WTC11 (cell line): ENCODE measurements around the gene DYNLL1.

Source experiments
- ATF1 ChIP-seq: sonication (generic); formaldehyde crosslinking; IDR thresholded peaks from 2 replicates; pipeline ENCODE4 v1.8.1; 2023; ENCODE audit warnings: mild to moderate bottlenecking, moderate library complexity, missing genetic modification reagents
- TF ChIP-seq, protein P1 (sequence below): sonication (generic); formaldehyde crosslinking; IDR thresholded peaks from 2 replicates; pipeline ENCODE4 v1.8.0; 2022; ENCODE audit warnings: mild to moderate bottlenecking, missing genetic modification reagents
- TF ChIP-seq, protein P2 (sequence below): fragments of 200-600 bp; IDR thresholded peaks from 2 replicates; pipeline ENCODE4 v1.8.0; 2022; ENCODE audit warnings: antibody characterized with exemption

DNA sequence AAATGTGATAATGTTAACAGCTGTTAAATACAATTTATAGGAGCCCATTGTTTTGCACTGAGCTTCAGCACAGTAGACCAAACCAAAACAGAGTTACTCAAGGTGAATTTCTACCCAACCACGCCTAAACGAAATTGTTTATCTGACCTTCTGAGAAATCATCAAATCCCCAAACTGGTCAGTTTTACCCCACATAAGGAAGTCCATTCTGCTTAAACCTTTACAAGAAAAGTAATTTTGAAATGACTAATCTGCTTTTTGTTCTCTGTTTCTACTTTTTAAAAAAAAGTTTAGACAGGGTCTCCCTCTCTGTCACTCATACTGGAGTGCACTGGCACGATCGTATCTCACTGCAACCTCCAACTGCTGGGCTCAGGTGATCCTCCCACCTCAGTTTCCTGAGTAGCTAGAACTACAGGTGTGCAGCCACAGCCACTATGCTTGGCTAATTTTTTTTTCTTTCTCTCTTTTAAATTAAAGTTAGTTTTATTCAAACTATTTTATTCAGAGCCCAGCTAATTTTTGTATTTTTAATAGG, 36.9 kb downstream of the DYNLL1 start:
- TF ChIP-seq, protein P1, sequence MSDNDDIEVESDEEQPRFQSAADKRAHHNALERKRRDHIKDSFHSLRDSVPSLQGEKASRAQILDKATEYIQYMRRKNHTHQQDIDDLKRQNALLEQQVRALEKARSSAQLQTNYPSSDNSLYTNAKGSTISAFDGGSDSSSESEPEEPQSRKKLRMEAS (CRISPR knock-in tag), result no peak
- TF ChIP-seq, protein P2, sequence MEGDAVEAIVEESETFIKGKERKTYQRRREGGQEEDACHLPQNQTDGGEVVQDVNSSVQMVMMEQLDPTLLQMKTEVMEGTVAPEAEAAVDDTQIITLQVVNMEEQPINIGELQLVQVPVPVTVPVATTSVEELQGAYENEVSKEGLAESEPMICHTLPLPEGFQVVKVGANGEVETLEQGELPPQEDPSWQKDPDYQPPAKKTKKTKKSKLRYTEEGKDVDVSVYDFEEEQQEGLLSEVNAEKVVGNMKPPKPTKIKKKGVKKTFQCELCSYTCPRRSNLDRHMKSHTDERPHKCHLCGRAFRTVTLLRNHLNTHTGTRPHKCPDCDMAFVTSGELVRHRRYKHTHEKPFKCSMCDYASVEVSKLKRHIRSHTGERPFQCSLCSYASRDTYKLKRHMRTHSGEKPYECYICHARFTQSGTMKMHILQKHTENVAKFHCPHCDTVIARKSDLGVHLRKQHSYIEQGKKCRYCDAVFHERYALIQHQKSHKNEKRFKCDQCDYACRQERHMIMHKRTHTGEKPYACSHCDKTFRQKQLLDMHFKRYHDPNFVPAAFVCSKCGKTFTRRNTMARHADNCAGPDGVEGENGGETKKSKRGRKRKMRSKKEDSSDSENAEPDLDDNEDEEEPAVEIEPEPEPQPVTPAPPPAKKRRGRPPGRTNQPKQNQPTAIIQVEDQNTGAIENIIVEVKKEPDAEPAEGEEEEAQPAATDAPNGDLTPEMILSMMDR, result no peak
- TF ChIP-seq ATF1, result no peak
